Mesenchymal stem cell (in vitro differentiated cells and primary cell): ENCODE data around the gene TNFSF11.
A peak's percentile ranks its signal among the peaks of the same experiment; 100 is the strongest.

Experiments used
- DNase-seq: peaks from one replicate; pipeline ENCODE4 v3.0.0-alpha.2; 2013
- H2AFZ ChIP-seq: one replicate; pipeline ENCODE4 v1.6.1; 2013; ENCODE audit warnings: low read depth, mild to moderate bottlenecking, control low read depth, inconsistent platforms, low read length, moderate library complexity
- H2AK5ac ChIP-seq: 2 replicates; pipeline ENCODE4 v1.6.1; 2013; ENCODE audit warnings: low read length, moderate library complexity, mild to moderate bottlenecking, inconsistent platforms; ENCODE audit not compliant: severe bottlenecking
- H2BK120ac ChIP-seq: one replicate; pipeline ENCODE4 v1.6.1; 2013; ENCODE audit warnings: low read depth, mild to moderate bottlenecking, inconsistent platforms, low read length, moderate library complexity
- H2BK12ac ChIP-seq, 2 experiments: one replicate each; pipeline ENCODE4 v1.6.1; 2013; ENCODE audit warnings: inconsistent platforms in 2 of 2, low read length in 2 of 2, mild to moderate bottlenecking in 2 of 2, moderate library complexity in 2 of 2, control low read depth in 1 of 2
- H2BK15ac ChIP-seq: one replicate; pipeline ENCODE4 v1.6.1; 2013; ENCODE audit warnings: mild to moderate bottlenecking, low read depth, inconsistent platforms; ENCODE audit not compliant: poor library complexity, severe bottlenecking
- H2BK5ac ChIP-seq: 2 replicates; pipeline ENCODE4 v1.6.1; 2013; ENCODE audit warnings: low read depth, mild to moderate bottlenecking, low read length, control low read depth, inconsistent platforms; ENCODE audit not compliant: poor library complexity, severe bottlenecking
- H3K14ac ChIP-seq, 2 experiments: one replicate each; pipeline ENCODE4 v1.6.1; 2013; ENCODE audit warnings: inconsistent platforms in 2 of 2, low read length in 2 of 2, control low read depth in 1 of 2, mild to moderate bottlenecking in 1 of 2, moderate library complexity in 1 of 2
- H3K18ac ChIP-seq, 2 experiments: one replicate each; pipeline ENCODE4 v1.6.1; 2013; ENCODE audit warnings: inconsistent platforms in 2 of 2, low read length in 2 of 2, control low read depth in 1 of 2, low read depth in 1 of 2, mild to moderate bottlenecking in 1 of 2
- H3K23ac ChIP-seq, 2 experiments: one replicate each; pipeline ENCODE4 v1.6.1; 2013; ENCODE audit warnings: inconsistent platforms in 2 of 2, low read length in 2 of 2, mild to moderate bottlenecking in 2 of 2, moderate library complexity in 2 of 2, control low read depth in 1 of 2
- H3K27ac ChIP-seq: 2 replicates; pipeline ENCODE4 v1.5.1; 2013; ENCODE audit warnings: mild to moderate bottlenecking, moderate library complexity, low read length, control low read depth, inconsistent platforms; ENCODE audit not compliant: poor library complexity, severe bottlenecking
- H3K27me3 ChIP-seq, 2 experiments: 2 replicates each; pipeline versions ENCODE4 v1.6.1 to v1.7.0; 2013; ENCODE audit warnings: low read length in 2 of 2, mild to moderate bottlenecking in 2 of 2, moderate library complexity in 2 of 2, control low read depth in 1 of 2, inconsistent platforms in 1 of 2; ENCODE audit not compliant: control insufficient read depth in 1 of 2, insufficient read depth in 1 of 2
- H3K36me3 ChIP-seq, 2 experiments: 2 replicates each; pipeline versions ENCODE4 v1.6.1 to v1.7.0; 2013; ENCODE audit warnings: low read length in 2 of 2, control low read depth in 1 of 2, inconsistent platforms in 1 of 2, low read depth in 1 of 2, mild to moderate bottlenecking in 1 of 2; ENCODE audit not compliant: insufficient read depth in 2 of 2, control insufficient read depth in 1 of 2
- H3K4ac ChIP-seq, 2 experiments: one replicate each; pipeline ENCODE4 v1.6.1; 2013; ENCODE audit warnings: inconsistent platforms in 2 of 2, low read length in 2 of 2, mild to moderate bottlenecking in 2 of 2, moderate library complexity in 2 of 2, control low read depth in 1 of 2, low read depth in 1 of 2
- H3K4me1 ChIP-seq: 2 replicates; pipeline ENCODE4 v1.6.1; 2013; ENCODE audit warnings: low read depth, low read length, control low read depth; ENCODE audit not compliant: control insufficient read depth, insufficient read depth
- H3K4me2 ChIP-seq: 2 replicates; pipeline ENCODE4 v1.6.1; 2013; ENCODE audit warnings: low read length, mild to moderate bottlenecking, inconsistent platforms; ENCODE audit not compliant: poor library complexity, severe bottlenecking
- H3K4me3 ChIP-seq, 2 experiments: 2 replicates each; pipeline versions ENCODE4 v1.5.1 to v1.7.0; 2013; ENCODE audit warnings: low read length in 2 of 2, mild to moderate bottlenecking in 2 of 2, control low read depth in 1 of 2, low read depth in 1 of 2; ENCODE audit not compliant: insufficient read depth in 1 of 2
- H3K79me1 ChIP-seq: replicated peaks from 2 replicates; pipeline ENCODE4 v1.6.1; 2013; ENCODE audit warnings: mild to moderate bottlenecking, control low read depth, low read length, inconsistent platforms; ENCODE audit not compliant: poor library complexity, severe bottlenecking
- H3K9ac ChIP-seq: 2 replicates; pipeline ENCODE4 v1.7.0; 2013; ENCODE audit warnings: mild to moderate bottlenecking, low read length, moderate library complexity
- H3K9me3 ChIP-seq: 2 replicates; pipeline ENCODE4 v1.7.0; 2013; ENCODE audit warnings: mild to moderate bottlenecking, low read length; ENCODE audit not compliant: control insufficient read depth
- H4K8ac ChIP-seq: one replicate; pipeline ENCODE4 v1.6.1; 2013; ENCODE audit warnings: inconsistent platforms, mild to moderate bottlenecking, low read length, moderate library complexity
- H4K91ac ChIP-seq: one replicate; pipeline ENCODE4 v1.6.1; 2013; ENCODE audit warnings: mild to moderate bottlenecking, low read length, inconsistent platforms
- WGBS: methylation state at CpG from one replicate; pipeline ENCODE4 v1.1.7; 2013; ENCODE audit warnings: mixed read lengths; 5-methylcytosine and 5-hydroxymethylcytosine counted together

Gene TNFSF11

DNA sequence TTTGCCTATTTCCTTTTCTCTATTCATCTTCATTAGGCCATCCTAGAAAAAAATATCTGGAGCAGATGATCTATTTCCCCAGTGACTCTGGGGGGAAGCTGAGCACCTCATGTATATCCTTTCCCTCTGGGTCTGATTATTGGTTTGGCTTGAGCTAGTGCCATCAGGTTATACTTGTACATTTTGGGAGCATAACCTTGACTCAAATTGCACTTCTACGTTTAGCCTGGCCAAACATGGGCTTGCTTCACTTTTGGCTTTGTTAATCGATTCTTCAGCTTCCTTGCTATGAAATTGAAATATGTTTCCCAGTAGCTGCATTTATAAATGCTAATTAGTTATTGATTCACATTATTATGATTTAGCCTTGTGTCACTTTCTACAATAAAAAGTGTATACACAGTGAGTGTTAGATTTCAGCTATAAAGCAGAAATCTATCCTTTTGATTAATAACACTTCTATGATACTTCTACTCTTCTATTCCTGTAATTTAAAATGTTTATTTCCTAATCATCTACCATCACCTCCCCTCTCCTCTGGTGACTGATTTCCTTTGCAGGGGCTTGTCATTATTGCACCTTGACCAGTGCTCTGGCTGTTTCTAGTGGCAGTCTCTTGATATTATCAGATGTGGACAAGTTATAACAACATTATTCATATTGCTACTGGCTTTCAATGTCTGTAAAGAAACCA lies 37.3 kb downstream of the TNFSF11 start:
- H2AFZ ChIP-seq: no peak overlapping the region
- H3K4me1 ChIP-seq: no peaks in the 10 kb centered on the region
- H3K9me3 ChIP-seq: peaks cover 5% of the 10 kb centered on the region
- DNase-seq: no peak
- H2BK15ac ChIP-seq: no peak overlapping the region
- H3K27me3 ChIP-seq: peaks cover 0 to 10% of the 10 kb centered on the region in 2 experiments
- no peak overlapping the region for H3K18ac ChIP-seq
- H2BK120ac ChIP-seq: no peak overlapping the region
- no peak overlapping the region for H3K4me2 ChIP-seq
- no peak overlapping the region for H3K14ac ChIP-seq
- no peak overlapping the region for H4K8ac ChIP-seq
- H3K36me3 ChIP-seq: no peaks in the 10 kb centered on the region
- H3K4me3 ChIP-seq: no peak overlapping the region
- no peak overlapping the region for H3K9ac ChIP-seq
- no peak overlapping the region for H2BK12ac ChIP-seq
- no peak overlapping the region for H2BK5ac ChIP-seq
- H3K79me1 ChIP-seq: no peaks in the 10 kb centered on the region
- H3K27ac ChIP-seq: no peak overlapping the region
- H3K4ac ChIP-seq: no peak overlapping the region
- no peak overlapping the region for H3K23ac ChIP-seq
- H2AK5ac ChIP-seq: no peak overlapping the region
- 100% methylated on average over 1 of the region's 2 CpGs for WGBS
- no peak overlapping the region for H4K91ac ChIP-seq

DNA sequence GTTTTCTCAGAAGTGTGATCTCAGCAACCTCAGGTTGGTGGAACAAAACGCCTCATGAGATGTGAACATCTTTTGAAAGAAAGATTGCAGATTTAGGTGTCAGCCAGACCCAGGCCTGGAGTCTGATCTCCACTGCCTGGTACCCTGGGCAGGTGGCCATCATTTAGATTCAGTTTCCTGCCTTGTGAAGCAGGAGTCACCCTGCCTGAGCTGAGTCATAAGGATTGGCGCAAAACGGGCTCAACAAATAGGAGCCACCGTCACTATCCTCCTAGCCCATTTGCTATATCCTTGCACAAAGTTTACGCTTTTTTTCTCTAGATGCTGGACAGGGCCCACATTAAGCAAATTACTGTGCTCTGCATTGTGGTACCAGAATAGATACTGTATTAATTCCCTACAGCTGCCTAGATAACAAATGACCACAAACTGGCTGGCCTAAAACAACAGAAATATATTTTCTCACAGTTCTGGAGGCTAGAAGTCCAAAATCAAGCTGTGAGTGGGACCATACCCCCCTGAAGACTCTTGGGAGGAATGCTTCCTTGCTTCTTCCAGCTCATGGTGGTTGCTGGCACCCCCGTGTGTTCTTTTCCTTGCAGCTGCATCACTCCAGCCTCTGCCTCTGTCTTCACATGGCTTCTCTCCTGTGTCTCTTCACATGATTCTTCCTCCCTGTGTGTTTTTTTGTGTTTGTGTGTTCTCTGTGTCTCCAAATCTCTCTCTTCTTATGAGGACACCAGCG lies 38.2 kb downstream of the TNFSF11 start:
- Histone ChIP-seq H4K91ac (no peak overlapping the region), H3K27ac (no peak overlapping the region), H2AFZ (no peak overlapping the region), H3K9me3 (peaks cover 5% of the 10 kb centered on the region), H2AK5ac (no peak overlapping the region), H3K27me3 (peaks cover 0 to 10% of the 10 kb centered on the region in 2 experiments), H3K18ac (no peak overlapping the region), H3K36me3 (no peaks in the 10 kb centered on the region), H2BK12ac (no peak overlapping the region), H4K8ac (no peak overlapping the region), H3K4me2 (no peak overlapping the region), H2BK120ac (no peak overlapping the region), H2BK15ac (no peak overlapping the region), H3K14ac (no peak overlapping the region), H3K79me1 (no peaks in the 10 kb centered on the region), H3K4me3 (no peak overlapping the region), H3K4me1 (no peaks in the 10 kb centered on the region), H3K23ac (no peak overlapping the region), H2BK5ac (no peak overlapping the region), H3K9ac (no peak overlapping the region), H3K4ac (no peak overlapping the region)
- 98% methylated on average over 5 of the region's 7 CpGs for WGBS
- no peak for DNase-seq

DNA sequence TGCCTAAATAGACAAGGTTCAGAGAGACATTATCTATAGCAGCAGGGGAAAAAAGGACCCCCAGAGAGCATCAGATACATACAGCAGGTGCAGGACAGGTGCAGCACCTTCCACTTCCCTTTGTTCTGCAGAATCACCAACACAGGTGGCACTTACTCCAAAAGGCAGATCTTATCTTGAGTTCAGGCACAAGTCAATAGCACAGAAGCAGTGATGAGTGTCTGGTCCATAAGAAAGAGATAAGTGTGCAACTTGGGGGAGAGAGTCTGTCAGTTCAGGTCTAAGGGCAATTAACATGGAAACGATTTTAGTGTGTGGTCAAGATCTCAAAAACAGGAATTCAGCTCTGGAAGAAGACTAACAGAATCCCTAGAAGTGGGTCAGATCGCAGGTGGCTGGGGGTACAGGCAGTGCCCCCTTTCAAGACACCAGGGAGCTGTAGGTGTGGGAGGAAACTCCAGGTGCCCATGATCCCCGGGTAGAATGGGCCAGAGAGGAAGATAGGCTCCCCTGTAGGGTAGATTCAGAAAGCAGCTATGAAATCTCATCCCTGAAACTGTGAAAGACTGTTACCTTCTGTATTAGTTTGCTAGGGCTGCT lies 40.6 kb downstream of the TNFSF11 start:
- H2AK5ac ChIP-seq: no peak overlapping the region
- no peak overlapping the region for H4K8ac ChIP-seq
- H2BK12ac ChIP-seq: no peak overlapping the region
- H2BK120ac ChIP-seq: no peak overlapping the region
- H3K4ac ChIP-seq: no peak overlapping the region
- H3K4me3 ChIP-seq: no peak overlapping the region
- H3K23ac ChIP-seq: no peak overlapping the region
- no peak overlapping the region for H3K9ac ChIP-seq
- H2AFZ ChIP-seq: no peak overlapping the region
- peaks cover 5% of the 10 kb centered on the region for H3K9me3 ChIP-seq
- DNase-seq: no peak
- no peaks in the 10 kb centered on the region for H3K36me3 ChIP-seq
- no peak overlapping the region for H3K18ac ChIP-seq
- no peak overlapping the region for H4K91ac ChIP-seq
- 87% methylated on average over 3 of the region's 3 CpGs for WGBS
- H3K27ac ChIP-seq: no peak overlapping the region
- H2BK5ac ChIP-seq: no peak overlapping the region
- no peak overlapping the region for H2BK15ac ChIP-seq
- H3K4me2 ChIP-seq: no peak overlapping the region
- H3K79me1 ChIP-seq: no peaks in the 10 kb centered on the region
- no peaks in the 10 kb centered on the region for H3K4me1 ChIP-seq
- peaks cover 0 to 13% of the 10 kb centered on the region in 2 experiments for H3K27me3 ChIP-seq
- no peak overlapping the region for H3K14ac ChIP-seq

DNA sequence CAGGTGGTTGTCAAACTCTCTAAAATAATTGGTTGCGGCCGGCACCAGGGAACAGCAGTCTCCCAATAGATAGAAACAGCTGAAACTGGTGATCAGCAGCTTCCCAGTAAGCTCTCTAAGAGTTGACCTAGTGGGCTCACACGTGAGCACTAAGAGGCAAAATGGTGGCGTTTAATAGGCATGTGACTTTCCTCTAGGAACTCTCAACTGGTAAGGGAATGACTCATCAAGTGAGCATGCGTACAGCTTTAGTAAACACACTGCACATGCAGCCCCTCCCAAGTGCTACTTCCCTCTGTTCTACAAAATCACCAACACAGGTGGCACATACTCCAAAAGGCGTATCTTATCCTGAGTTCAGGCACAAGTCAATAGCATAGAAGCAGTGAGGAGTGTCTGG lies 41.7 kb downstream of the TNFSF11 start:
- H2BK120ac ChIP-seq: no peak overlapping the region
- H3K9me3 ChIP-seq: peaks cover 5% of the 10 kb centered on the region
- no peak overlapping the region for H2BK12ac ChIP-seq
- H3K36me3 ChIP-seq: no peaks in the 10 kb centered on the region
- H3K23ac ChIP-seq: no peak overlapping the region
- H4K91ac ChIP-seq: no peak overlapping the region
- peak overlapping the region; percentile 1 for H4K8ac ChIP-seq
- 81% methylated on average over 6 of the region's 6 CpGs for WGBS
- no peak overlapping the region for H3K4me2 ChIP-seq
- H3K79me1 ChIP-seq: no peaks in the 10 kb centered on the region
- no peak overlapping the region for H3K14ac ChIP-seq
- DNase-seq: peak; percentile 43
- no peak overlapping the region for H3K4me3 ChIP-seq
- no peak overlapping the region for H2AK5ac ChIP-seq
- no peak overlapping the region for H3K27ac ChIP-seq
- H3K4ac ChIP-seq: no peak overlapping the region
- H2AFZ ChIP-seq: no peak overlapping the region
- no peaks in the 10 kb centered on the region for H3K4me1 ChIP-seq
- H3K27me3 ChIP-seq: peaks cover 0 to 13% of the 10 kb centered on the region in 2 experiments
- H2BK5ac ChIP-seq: no peak overlapping the region
- H3K9ac ChIP-seq: no peak overlapping the region
- no peak overlapping the region for H2BK15ac ChIP-seq
- no peak overlapping the region for H3K18ac ChIP-seq
